22Rv1 (cell line): ENCODE data around the gene SEC14L2.

Source experiments
- H3K27ac ChIP-seq: fragments of 450-650 bp; 2 replicates; pipeline ENCODE4 v1.5.1; 2017
- ZFX ChIP-seq: fragments of 450-650 bp; IDR thresholded peaks from 2 replicates; pipeline ENCODE4 v1.6.1; 2017; ENCODE audit warnings: antibody characterized with exemption, borderline replicate concordance
- TF ChIP-seq, protein P1 (sequence below): fragments of 450-650 bp; IDR thresholded peaks from 2 replicates; pipeline ENCODE4 v1.5.1; 2017; ENCODE audit warnings: mild to moderate bottlenecking

SEC14L2 gene

DNA sequence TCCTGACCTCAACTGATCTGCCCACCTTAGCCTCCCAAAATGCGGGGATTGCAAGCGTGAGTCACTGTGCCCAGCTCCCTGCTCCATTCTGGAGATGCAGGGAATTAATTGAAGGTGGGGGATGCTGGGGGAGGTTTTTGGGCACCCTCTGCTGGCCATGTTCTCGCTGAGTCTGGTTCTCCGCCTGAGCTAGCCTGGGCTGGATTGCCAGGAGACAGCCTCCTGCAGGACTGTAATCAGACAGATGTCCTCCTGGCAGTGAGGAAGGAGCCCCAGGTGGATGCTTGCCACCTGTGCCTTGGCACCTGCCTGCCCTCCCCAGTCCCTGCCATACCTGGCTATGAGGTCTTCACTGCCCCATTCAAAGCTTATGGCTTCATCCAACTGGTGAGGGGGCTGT lies 34.1 kb downstream of the SEC14L2 start:
- TF ChIP-seq ZFX: no peak
- TF ChIP-seq, protein P1, sequence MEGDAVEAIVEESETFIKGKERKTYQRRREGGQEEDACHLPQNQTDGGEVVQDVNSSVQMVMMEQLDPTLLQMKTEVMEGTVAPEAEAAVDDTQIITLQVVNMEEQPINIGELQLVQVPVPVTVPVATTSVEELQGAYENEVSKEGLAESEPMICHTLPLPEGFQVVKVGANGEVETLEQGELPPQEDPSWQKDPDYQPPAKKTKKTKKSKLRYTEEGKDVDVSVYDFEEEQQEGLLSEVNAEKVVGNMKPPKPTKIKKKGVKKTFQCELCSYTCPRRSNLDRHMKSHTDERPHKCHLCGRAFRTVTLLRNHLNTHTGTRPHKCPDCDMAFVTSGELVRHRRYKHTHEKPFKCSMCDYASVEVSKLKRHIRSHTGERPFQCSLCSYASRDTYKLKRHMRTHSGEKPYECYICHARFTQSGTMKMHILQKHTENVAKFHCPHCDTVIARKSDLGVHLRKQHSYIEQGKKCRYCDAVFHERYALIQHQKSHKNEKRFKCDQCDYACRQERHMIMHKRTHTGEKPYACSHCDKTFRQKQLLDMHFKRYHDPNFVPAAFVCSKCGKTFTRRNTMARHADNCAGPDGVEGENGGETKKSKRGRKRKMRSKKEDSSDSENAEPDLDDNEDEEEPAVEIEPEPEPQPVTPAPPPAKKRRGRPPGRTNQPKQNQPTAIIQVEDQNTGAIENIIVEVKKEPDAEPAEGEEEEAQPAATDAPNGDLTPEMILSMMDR: no peak
- no peak overlapping the region for H3K27ac ChIP-seq

DNA sequence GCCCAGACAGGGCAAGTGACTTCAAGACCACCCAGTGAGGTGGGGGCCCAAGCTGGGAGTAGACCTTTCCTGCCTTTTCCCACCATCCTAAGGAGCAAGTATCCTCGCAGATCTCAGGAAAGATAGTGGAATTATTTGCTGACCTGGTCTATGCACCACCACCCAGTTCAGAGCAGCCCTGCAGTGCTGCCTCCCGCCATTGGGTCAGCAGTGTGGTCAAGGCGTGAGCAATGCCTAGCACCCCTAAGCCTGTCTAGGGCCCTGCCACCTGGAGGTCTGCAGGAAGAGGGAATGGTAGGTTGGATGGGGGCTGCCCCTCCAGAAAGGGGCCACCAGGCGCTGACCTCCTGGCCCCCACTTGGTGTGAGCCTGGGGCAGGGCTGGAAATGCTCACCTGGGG lies 35.3 kb downstream of the SEC14L2 start:
- H3K27ac ChIP-seq: no peak overlapping the region
- TF ChIP-seq, protein P1: no peak
- TF ChIP-seq ZFX: no peak

DNA sequence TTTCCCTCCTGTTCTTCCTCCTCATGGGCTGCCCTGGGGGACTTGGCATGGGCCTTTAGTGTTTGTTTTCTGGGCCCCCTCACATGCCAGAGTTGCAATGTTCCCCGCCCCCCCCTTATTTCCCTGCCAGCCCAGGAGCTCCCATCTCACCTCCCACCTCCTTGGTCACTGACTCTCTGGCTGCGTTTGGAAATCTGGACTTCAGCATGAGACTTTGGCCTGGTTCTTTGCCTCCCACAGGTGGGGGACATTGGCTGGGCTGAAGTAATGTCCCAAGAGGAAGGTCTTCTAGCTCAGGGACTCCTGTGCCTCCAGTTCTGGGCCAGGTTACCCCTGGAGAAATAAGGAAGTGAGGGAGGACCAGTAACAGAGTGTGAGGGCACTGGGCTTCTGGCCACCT lies 35.7 kb downstream of the SEC14L2 start:
- no peak for TF ChIP-seq ZFX
- TF ChIP-seq, protein P1: no peak
- H3K27ac ChIP-seq: no peak overlapping the region

DNA sequence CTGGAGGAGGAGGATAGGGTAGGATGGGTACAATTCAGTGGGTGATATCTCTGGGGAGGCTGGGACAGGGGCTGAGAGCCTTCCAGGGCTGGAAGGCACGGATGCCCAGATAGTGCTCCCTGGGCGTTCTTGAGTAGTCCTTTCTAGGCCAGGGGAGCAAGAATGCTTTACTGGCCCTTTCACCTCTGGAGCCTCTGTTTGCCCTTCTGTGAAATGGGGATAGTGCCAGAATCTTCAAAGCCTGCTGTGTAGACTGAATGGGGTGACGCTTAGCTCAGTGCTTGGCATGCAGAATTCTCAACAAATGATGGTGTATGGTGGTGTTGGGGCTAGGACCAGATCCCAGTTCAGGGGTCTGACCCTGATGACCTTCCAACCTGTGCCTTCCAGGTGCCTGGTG lies 36.4 kb downstream of the SEC14L2 start:
- no peak for TF ChIP-seq ZFX
- TF ChIP-seq, protein P1: no peak
- H3K27ac ChIP-seq: no peak overlapping the region

DNA sequence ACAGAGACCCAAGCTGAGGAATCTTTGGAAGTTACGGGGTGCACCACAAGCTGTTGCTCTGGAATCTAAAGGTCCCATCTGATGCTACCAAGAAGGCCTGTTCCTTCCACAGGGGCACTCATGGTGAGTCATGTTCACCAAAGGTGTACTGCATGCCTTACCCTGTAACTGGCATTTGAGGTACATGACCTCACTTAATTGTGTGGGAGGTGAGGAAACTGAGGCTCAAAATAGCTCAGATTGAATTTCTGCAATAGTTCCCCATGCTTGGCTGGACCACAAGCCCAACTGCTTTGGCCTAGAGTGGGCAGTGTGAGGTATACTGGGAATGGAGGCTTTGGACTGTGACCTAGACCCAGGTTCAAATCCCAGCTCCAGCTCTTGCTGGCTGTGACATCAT lies 37.0 kb downstream of the SEC14L2 start:
- no peak for TF ChIP-seq ZFX
- TF ChIP-seq, protein P1: no peak
- no peak overlapping the region for H3K27ac ChIP-seq

DNA sequence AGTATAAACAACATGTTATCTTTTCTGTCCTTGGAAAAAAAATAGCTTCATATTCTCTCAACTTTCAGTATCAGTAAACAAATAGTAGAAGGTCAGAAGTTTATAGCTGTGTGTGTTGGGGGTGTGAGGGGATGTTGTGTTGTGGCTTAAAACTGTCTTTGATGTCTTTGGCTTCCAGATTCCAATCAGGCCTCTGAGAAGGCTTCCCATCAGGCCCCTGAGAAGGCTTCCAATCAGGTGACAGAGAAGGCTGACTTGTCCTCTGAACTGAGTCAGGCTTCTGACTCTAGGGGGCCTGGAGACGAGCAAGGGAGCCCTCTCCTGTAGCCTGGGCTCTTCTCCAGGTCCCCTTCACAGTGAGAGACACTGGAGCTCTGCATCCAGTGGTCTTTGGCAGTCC lies 38.0 kb downstream of the SEC14L2 start:
- H3K27ac ChIP-seq: no peak overlapping the region
- TF ChIP-seq ZFX: no peak
- TF ChIP-seq, protein P1: no peak

DNA sequence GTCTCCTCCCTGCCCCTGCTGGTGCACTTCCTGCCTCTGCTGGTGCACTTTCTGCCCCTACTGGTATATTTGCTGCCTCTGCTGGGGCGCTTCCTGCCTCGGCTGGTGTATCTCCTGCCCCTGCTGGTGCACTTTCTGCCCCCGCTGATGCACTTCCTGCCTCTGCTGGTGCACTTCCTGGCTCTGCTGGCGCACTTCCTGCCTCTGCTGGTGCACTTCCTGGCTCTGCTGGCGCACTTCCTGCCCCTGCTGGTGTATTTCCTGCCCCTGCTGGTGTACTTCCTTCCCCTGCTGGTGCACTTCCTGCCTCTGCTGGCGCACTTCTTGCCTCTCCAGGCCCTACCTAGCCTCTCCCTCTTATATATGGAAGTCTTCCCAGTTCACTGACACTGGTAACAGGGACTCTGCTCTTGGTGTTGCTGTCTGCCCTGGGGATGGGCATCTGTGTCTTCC lies 38.9 kb downstream of the SEC14L2 start:
- no peak overlapping the region for H3K27ac ChIP-seq
- no peak for TF ChIP-seq ZFX
- TF ChIP-seq, protein P1: no peak
